ENCODE measurements around the gene FRAS1. TPM values are rescaled to one million over a fixed set of nuclear protein-coding genes. Genes with fewer than 3 reads are reported as not detected.

The FRAS1 gene
- total and polyA plus RNA-seq, 9 of the 15 experiments (the other 6 are each of a cell fraction or from before 2014, with no cell fraction given) = under 0.01 to 0.11 (median 0.04) TPM; not detected in 2

- TF ChIP-seq ZNF584 (CRISPR knock-in tag; IDR thresholded peaks at IDR 0.05; ENCODE audit: low read depth) (no peak), POLR2AphosphoS5 (IDR thresholded peaks at IDR 0.05; ENCODE audit: control insufficient read depth, insufficient read depth, low read depth, low read length) (no peak), NBN (IDR thresholded peaks at IDR 0.05; ENCODE audit: low read depth) (no peak), ZFX (CRISPR knock-in tag; IDR thresholded peaks at IDR 0.05) (peak; percentile 80), PRDM10 (IDR thresholded peaks at IDR 0.05; ENCODE audit: partially characterized antibody) (no peak), RNF2 (IDR thresholded peaks at IDR 0.05) (no peak), ZNF263 (CRISPR knock-in tag; IDR thresholded peaks at IDR 0.05; ENCODE audit: borderline replicate concordance) (no peak), RBM25 (IDR thresholded peaks at IDR 0.05; ENCODE audit: low read depth, low read length, severe bottlenecking) (no peak), ARID2 (IDR thresholded peaks at IDR 0.05) (no peak), HINFP (tag; conservative IDR thresholded peaks at IDR 0.05; ENCODE audit: low read depth) (no peak), SMARCA4 (IDR thresholded peaks at IDR 0.05) (no peak), GTF3C2 (IDR thresholded peaks at IDR 0.05; ENCODE audit: borderline replicate concordance, extremely low read depth, insufficient read length) (no peak), NR2F6 (CRISPR knock-in tag; IDR thresholded peaks at IDR 0.05) (no peak), MYC (IDR thresholded peaks at IDR 0.05; ENCODE audit: low read depth, low read length) (no peak), MYC (CRISPR knock-in tag; IDR thresholded peaks at IDR 0.05; ENCODE audit: borderline replicate concordance, low read depth) (no peak), CBFA2T3 (IDR thresholded peaks at IDR 0.05) (no peak)
Observed at GRCh38 chr4:78551420-78552351, 494.6 kb downstream of the FRAS1 start, which contains the start of gene ANXA3 (continued).
